ENCODE measurements around the gene ZNF385B.

ZNF385B gene

GRCh38 chr2:179769323-179769722, 92.1 kb downstream of the ZNF385B start:
- H3K4me3 ChIP-seq (ENCODE audit: low read length): no peak overlapping the region
- TF ChIP-seq ZNF274 (IDR thresholded peaks at IDR 0.05; ENCODE audit: low read depth, low read length): no peak

- no peak overlapping the region for H3K4me3 ChIP-seq (ENCODE audit: low read length)
- TF ChIP-seq ZNF274 (IDR thresholded peaks at IDR 0.05; ENCODE audit: low read depth, low read length): no peak
Observed at GRCh38 chr2:179768765-179769164, 92.6 kb downstream of the ZNF385B start.

GRCh38 chr2:179765666-179766065, 95.7 kb downstream of the ZNF385B start:
- H3K4me3 ChIP-seq (ENCODE audit: low read length): peak overlapping the region; percentile 26; the same call in 1 of the 2 replicates
- no peak for TF ChIP-seq ZNF274 (IDR thresholded peaks at IDR 0.05; ENCODE audit: low read depth, low read length)

- TF ChIP-seq ZNF274 (IDR thresholded peaks at IDR 0.05; ENCODE audit: low read depth, low read length): no peak
Observed at GRCh38 chr2:179764710-179765109, 96.7 kb downstream of the ZNF385B start.

GRCh38 chr2:179758636-179759035, 102.8 kb downstream of the ZNF385B start:
- no peak for TF ChIP-seq ZNF274 (IDR thresholded peaks at IDR 0.05; ENCODE audit: low read depth, low read length)
- no peak overlapping the region for H3K4me3 ChIP-seq (ENCODE audit: low read length)

More at GRCh38 chr2:179764710-179765109, 96.7 kb downstream of the ZNF385B start:
- H3K4me3 ChIP-seq (ENCODE audit: low read length): peak overlapping the region; percentile 34; the same call in 1 of the 2 replicates

GRCh38 chr2:179751163-179751809, 110.1 kb downstream of the ZNF385B start:
- H3K4me3 ChIP-seq (ENCODE audit: low read length): no peak overlapping the region

GRCh38 chr2:179749210-179749609, 112.2 kb downstream of the ZNF385B start:
- H3K4me3 ChIP-seq (ENCODE audit: low read length): no peak overlapping the region
- TF ChIP-seq ZNF274 (IDR thresholded peaks at IDR 0.05; ENCODE audit: low read depth, low read length): no peak

More at GRCh38 chr2:179751163-179751809, 110.1 kb downstream of the ZNF385B start:
- TF ChIP-seq ZNF274 (IDR thresholded peaks at IDR 0.05; ENCODE audit: low read depth, low read length): no peak

GRCh38 chr2:179746981-179747380, 114.4 kb downstream of the ZNF385B start:
- no peak overlapping the region for H3K4me3 ChIP-seq (ENCODE audit: low read length)
- no peak for TF ChIP-seq ZNF274 (IDR thresholded peaks at IDR 0.05; ENCODE audit: low read depth, low read length)

- TF ChIP-seq ZNF274 (IDR thresholded peaks at IDR 0.05; ENCODE audit: low read depth, low read length): no peak
Observed at GRCh38 chr2:179745635-179746256, 115.7 kb downstream of the ZNF385B start.

GRCh38 chr2:179744401-179744800, 117.0 kb downstream of the ZNF385B start:
- TF ChIP-seq ZNF274 (IDR thresholded peaks at IDR 0.05; ENCODE audit: low read depth, low read length): no peak
- no peak overlapping the region for H3K4me3 ChIP-seq (ENCODE audit: low read length)

More at GRCh38 chr2:179745635-179746256, 115.7 kb downstream of the ZNF385B start:
- H3K4me3 ChIP-seq (ENCODE audit: low read length): no peak overlapping the region

GRCh38 chr2:179741317-179741716, 120.1 kb downstream of the ZNF385B start:
- no peak overlapping the region for H3K4me3 ChIP-seq (ENCODE audit: low read length)
- TF ChIP-seq ZNF274 (IDR thresholded peaks at IDR 0.05; ENCODE audit: low read depth, low read length): no peak

GRCh38 chr2:179729966-179730365, 131.4 kb downstream of the ZNF385B start:
- no peak overlapping the region for H3K4me3 ChIP-seq (ENCODE audit: low read length)
- TF ChIP-seq ZNF274 (IDR thresholded peaks at IDR 0.05; ENCODE audit: low read depth, low read length): no peak

GRCh38 chr2:179726461-179727180, 134.8 kb downstream of the ZNF385B start:
- no peak overlapping the region for H3K4me3 ChIP-seq (ENCODE audit: low read length)
- no peak for TF ChIP-seq ZNF274 (IDR thresholded peaks at IDR 0.05; ENCODE audit: low read depth, low read length)

GRCh38 chr2:179724403-179724802, 137.0 kb downstream of the ZNF385B start:
- no peak for TF ChIP-seq ZNF274 (IDR thresholded peaks at IDR 0.05; ENCODE audit: low read depth, low read length)
- H3K4me3 ChIP-seq (ENCODE audit: low read length): no peak overlapping the region

All from GM08714 (cell line).